NCI-H524 treated with DMSO at 0.1 percent for 48 hours (cell line): ENCODE results near the gene TGFB2.
A peak's percentile ranks its signal among the peaks of the same experiment; 100 is the strongest.

Source experiments
- DNase-seq: peaks from one replicate; lab custom pipeline; 2025; lab: John Stamatoyannopoulos, UW

TGFB2 gene

DNA sequence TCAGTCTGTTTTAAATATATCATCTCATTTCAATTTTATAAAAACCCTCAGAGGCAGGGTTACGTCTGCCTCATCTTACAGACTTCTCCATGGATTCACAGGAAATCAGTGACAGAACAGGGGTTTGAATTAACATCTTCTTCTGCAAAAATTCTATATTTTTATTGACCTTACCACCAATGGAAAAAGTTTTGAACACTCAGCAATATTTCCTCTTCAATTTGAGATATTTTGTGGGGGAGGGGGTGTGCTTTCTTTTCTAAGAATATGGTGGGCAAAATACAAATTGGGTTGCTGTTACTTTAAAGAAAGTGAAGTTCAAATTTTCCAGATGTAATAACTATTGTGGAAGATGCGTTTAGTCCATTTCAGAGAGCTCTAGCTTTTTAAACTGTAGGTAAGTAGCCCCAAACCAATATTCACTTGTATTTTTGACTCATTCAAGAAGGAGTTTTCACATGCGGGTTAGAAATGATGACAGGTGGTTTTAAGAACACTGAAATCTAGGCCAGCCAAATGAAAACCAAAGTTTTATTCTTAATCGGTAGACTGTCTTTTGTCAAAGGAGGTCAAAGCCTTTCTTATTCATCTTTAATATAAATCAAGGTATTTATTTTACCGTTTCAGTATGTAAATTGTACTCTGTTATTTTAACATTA is 17.4 kb downstream of the TGFB2 start:
- no peak for DNase-seq

GRCh38 chr1:218363141-218363540 is 18.0 kb downstream of the TGFB2 start:
- no peak for DNase-seq

- DNase-seq, result no peak
These were observed 19.0 kb downstream of the TGFB2 start for GRCh38 chr1:218364028-218364710.

DNA sequence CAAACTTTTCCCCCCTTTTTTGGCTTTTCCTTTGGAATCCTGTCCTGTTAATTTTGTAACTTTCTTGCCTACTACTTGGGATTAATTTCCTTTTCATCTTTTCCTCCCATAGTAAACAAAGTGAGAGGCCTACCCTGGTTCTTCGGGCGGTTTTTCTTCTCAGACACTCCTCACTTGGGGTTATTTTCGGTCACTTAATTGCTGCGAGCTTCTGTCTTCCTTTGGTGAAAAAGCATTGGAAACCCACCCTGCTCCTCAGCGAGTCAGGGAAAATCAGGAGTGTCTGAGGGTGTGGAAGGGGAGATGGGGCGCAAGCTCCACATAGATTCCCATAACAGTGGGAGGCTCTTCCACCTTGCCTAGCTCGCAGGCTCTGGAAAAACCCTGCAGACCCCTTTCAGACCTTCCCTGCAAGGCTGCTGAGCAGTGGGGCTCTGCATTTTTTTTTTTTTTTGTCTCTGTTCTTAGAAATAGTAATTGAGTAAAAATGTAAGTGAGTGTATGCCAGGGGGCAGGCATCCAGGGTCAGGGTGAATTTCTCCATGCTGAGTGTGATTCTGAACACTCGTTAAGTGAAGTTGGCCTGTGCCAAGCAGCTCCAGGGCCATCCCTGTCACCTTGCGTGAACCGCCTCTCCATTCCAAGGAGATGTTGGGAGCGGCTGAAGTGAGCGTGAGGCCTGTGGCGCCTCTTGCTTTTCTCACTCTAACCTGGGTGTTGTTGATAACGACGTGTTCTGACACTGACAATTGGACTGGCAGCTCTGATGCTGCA is 20.3 kb downstream of the TGFB2 start:
- no peak for DNase-seq

DNA sequence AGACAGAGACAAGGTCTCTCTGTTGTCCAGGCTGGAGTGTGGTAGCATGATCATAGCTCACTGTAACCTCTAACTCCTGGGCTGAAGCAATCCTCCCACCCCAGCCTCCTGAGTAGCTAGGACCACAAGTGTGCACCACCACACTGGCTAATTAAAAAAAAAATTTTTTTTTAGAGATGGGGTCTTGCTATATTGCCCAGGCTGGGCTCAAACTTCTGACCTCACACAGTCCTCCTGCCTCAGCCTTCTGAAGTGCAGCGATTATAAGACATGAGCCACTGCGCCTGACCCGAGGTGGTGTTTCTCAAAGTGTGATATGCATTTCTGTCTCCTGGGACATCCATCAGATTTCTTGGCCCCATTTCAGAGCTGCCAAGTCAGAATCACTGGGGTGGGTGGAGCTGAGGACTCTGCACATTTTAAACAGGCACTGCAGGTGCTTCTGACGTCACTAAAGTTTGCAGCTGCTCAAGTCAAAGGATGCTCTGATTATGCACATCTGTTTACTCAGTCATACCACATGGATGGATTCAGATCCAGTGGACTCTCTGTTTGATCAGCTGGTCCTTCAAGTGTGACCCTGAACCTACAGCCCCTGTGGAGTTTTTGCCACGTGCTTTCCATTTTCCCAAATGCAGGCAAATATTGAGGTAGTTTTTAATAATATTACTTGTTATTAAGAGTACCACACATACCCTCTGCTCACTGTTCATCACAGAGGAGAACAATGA is 21.4 kb downstream of the TGFB2 start:
- no peak for DNase-seq

- DNase-seq, result no peak
These were observed 22.0 kb downstream of the TGFB2 start for GRCh38 chr1:218367118-218367517.

DNA sequence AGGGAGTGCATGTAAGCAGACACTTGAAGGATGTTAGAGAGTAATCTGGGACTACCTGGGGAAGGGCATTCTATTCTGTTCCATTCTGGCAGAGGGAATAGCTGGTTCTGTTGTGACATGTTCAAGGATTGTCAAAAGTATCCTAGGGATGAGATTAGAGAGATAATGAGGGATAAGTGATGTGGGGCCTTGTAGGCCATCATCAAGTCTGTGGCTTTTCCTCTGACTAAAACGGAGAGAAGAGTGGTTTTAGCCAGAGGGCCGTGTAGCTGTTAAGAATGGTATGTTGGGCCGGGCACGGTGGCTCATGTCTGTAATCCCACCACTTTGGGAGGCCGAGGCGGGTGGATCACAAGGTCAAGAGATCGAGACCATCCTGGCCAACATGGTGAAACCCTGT is 23.6 kb downstream of the TGFB2 start:
- no peak for DNase-seq

- DNase-seq, result no peak
These were observed 24.8 kb downstream of the TGFB2 start for GRCh38 chr1:218369688-218370511.

DNA sequence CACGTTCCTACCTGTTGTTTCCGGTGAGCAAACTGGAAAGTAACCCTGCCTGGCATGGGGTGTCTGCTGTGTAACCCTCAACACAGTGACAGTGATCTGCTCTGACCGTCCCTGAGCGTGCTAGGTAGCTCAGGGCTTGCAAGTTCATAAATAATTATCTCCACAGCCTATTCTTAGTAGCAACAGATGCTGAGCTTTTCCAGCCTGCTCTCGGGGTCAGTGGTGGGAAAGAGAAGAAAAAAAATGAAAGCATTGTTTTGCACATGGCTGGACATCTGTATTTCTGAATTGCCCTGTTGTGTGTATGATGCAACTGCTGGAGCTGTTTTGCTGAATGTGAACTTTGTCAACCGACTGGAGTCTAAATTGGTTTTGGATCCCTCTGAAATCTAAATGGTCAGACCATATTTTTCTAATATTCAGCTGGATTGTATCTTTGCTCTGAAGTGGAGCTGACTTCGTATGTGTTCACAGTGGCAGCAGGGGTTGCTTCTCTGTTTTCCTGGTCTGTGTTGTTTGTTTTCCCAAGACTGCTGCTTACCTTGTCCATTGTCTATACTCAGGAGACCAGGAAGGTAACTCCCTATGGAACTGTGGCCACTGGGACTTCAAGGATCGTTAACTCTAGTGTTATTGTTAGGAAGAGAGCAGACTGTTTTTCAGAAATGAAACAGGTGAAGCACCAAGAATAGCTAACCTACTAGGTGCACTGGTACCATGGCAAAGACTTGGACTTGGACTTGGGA is 27.0 kb downstream of the TGFB2 start:
- DNase-seq, result no peak

DNA sequence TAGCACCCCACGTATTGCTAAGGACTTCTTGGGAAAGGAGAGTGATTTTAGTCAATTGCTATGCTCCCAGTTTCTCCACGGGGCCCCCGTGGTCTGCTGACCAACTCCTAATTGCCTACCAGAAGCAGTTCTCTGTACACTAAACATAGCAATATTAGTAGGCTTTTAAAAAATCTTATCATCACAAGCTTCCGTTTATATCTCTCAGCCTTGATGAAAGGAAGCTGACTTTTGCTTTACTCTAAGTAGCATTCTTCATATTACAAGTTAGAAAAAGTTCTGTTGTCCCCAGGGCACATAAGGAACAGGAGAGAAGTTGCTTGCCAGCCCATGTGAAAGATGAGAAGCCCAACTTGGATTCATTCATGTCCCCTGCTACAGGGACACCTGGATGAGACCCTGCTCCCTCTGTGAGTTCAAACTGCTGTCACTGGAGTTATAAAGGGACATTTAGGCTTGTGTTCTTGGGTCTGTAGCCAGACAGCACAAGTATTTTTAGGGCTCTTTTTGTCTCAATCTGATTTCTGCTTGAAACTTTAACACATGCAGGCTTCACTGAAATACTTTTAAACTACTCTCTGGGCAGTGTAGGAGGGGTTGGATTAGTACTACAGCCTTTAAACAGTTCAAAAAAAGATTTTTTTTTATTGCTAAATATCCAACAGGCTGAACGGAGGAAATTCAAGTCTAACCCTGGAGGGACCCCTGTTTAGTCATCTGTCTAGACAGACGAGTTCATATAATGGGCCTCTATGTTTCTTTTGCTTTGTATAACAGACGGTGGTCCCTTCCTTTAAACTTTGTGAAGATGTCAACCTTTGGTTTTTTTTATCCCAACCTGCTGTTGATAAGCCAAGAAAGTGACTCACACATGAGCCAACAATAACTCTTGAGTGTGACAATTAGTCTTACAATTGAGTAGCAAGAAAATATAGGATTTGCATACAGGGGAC is 29.5 kb downstream of the TGFB2 start:
- DNase-seq, result no peak

DNA sequence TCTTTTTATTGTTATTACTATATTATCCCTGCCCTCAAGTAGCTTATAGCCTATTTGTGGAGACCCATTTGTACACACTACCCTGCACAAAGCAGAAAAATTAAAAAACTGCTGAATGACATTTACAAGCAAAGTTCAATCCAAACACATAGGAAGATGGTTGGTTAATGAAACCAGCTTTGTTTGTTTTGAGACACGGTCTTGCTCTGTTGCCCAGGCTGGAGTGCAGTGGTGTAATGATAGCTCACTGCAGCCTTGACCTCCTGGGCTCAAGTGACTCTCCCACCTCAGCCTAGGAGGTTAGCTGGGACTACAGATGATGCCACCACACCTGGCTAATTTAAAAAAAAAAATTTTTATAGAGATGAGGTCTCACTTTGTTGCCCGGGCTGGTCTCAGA is 31.6 kb downstream of the TGFB2 start:
- no peak for DNase-seq

- DNase-seq, result no peak
These were observed 32.1 kb downstream of the TGFB2 start for GRCh38 chr1:218377143-218377660.

DNA sequence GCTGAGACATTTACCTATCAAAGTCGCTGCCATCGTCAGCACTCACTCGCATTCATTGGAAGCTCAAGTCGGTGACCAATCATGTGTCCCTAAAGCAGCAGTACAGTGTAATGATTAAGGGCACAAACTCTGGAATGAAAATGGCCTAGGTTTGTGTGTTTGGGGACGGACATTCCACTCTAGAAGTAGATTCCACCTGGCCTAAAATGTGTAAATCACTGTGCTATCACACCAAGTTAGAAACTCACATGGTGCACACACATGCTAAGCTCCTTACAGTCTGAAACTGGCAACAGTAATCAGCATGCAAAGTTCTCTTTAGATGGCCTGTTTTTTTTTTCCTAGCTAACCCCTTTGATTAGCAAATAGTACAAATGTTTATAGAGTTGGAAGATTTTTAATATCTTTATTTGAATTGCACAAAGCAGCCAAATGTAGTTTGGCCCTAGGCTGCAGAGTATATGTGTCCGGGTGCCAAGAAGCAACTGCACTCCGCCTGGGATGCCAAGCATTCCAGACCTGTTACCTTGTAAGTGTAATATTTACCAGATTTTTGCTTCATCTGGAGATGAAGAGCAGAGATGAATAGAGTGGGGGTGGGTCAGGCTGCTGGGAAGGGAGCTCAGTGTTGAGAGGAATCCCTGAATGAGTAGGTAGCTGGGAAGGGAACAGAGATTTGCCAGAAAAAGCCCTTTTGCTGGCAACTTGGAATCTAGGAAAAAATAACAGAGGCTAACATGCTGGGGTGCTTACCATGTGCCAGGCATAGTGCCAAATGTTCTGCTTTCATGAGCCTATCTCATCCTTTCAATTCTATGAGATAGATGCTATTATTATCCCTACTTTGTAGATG is 35.2 kb downstream of the TGFB2 start:
- no peak for DNase-seq

GRCh38 chr1:218382261-218382660 is 37.1 kb downstream of the TGFB2 start:
- no peak for DNase-seq

GRCh38 chr1:218383051-218383450 is 37.9 kb downstream of the TGFB2 start:
- DNase-seq, result no peak

DNA sequence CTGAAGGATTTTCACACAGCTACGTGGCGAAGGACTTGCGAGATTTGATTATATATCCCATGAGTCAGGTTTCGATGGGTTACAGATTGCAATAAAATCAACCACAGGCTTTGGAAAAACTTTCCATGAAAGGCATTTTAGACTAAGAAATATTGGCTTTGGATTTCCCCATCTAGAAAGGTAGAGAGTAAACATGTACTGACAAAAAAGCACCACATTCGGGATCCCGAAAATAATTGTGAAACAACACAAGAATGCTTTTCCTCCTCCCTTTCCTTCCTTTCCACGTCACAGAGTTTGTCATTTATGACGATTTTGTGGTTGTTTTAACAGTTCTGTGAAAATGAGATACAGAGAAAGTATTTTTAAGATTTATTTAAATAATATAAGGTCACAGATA is 38.5 kb downstream of the TGFB2 start:
- DNase-seq, result no peak

GRCh38 chr1:218384581-218384993 is 39.5 kb downstream of the TGFB2 start:
- peak; percentile 79 for DNase-seq

DNA sequence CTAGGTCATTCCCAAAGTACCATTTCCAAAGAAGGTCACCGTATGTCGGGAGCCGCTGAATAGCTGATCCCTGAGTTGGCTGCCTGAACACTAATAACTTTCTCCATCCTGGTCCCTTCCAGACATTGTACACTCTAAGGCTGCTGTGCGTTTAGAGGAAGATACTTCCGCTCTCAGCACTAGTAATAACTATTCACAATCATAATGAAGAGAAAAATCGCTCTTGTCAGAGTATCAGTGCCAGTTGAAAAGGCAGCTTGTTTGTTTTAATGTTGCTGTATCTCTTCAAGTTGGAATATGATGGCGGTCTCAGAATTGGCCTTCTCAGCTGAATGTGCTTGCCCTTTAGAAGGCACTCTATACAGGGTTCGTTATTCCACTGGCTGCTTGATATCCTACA is 43.5 kb downstream of the TGFB2 start:
- DNase-seq, result no peak
